HepG2 (cell line): ENCODE data around the gene TMEM190. TPM values are rescaled to one million over a fixed set of nuclear protein-coding genes. Genes with fewer than 3 reads are reported as not detected.
A peak's percentile ranks its signal among the peaks of the same experiment; 100 is the strongest.

Experiments used
- BHLHE40 ChIP-seq: IDR thresholded peaks from 2 replicates; pipeline ENCODE4 v1.6.1; 2011; ENCODE audit warnings: low read length, improper control_type of control experiment
- DMAP1 ChIP-seq: IDR thresholded peaks from 2 replicates; pipeline ENCODE4 v1.6.1; 2016
- ELF3 ChIP-seq: IDR thresholded peaks from 2 replicates; pipeline ENCODE4 v1.6.1; 2016; ENCODE audit warnings: missing genetic modification reagents, missing compliant biosample characterization
- FOXO4 ChIP-seq: sonication (generic); formaldehyde crosslinking; conservative IDR thresholded peaks from 2 replicates; pipeline ENCODE4 v1.8.1; 2023; ENCODE audit warnings: missing genetic modification reagents
- MAX ChIP-seq: IDR thresholded peaks from 2 replicates; pipeline ENCODE4 v1.6.1; 2012; ENCODE audit warnings: inconsistent platforms
- MEF2D ChIP-seq: sonication (generic); formaldehyde crosslinking; IDR thresholded peaks from 2 replicates; pipeline ENCODE4 v1.5.1; 2020; ENCODE audit warnings: mild to moderate bottlenecking, missing genetic modification reagents
- MTERF4 ChIP-seq: sonication (generic); formaldehyde crosslinking; IDR thresholded peaks from 2 replicates; pipeline ENCODE4 v1.8.0; 2023; ENCODE audit warnings: mild to moderate bottlenecking, missing genetic modification reagents
- POGK ChIP-seq: sonication (generic); formaldehyde crosslinking; conservative IDR thresholded peaks from 2 replicates; pipeline ENCODE4 v1.8.0; 2022; ENCODE audit warnings: mild to moderate bottlenecking, moderate library complexity, missing genetic modification reagents
- RBFOX2 ChIP-seq: fragments of 200-400 bp; formaldehyde crosslinking; IDR thresholded peaks from 2 replicates; pipeline ENCODE4 v1.6.1; 2017; ENCODE audit warnings: low read depth, mild to moderate bottlenecking, low read length
- RFX5 ChIP-seq: IDR thresholded peaks from 2 replicates; pipeline ENCODE4 v1.6.1; 2011; ENCODE audit warnings: low read depth, low read length, improper control_type of control experiment
- SALL2 ChIP-seq: sonication (generic); formaldehyde crosslinking; IDR thresholded peaks from 2 replicates; pipeline ENCODE4 v1.8.1; 2023; ENCODE audit warnings: mild to moderate bottlenecking, missing genetic modification reagents, inconsistent platforms
- SAP130 ChIP-seq: IDR thresholded peaks from 2 replicates; pipeline ENCODE4 v1.6.1; 2016; ENCODE audit warnings: low read depth
- SOX6 ChIP-seq, 2 experiments: fragments of 450-650 bp in 1 of 2; sonication (generic) in 1 of 2; formaldehyde crosslinking in 1 of 2; IDR thresholded peaks; 2 replicates each; pipeline versions ENCODE4 v1.4.0 to v1.6.1; 2017 to 2020; ENCODE audit warnings: antibody characterized with exemption in 1 of 2, mild to moderate bottlenecking in 1 of 2, missing genetic modification reagents in 1 of 2
- SRY ChIP-seq: sonication (generic); formaldehyde crosslinking; IDR thresholded peaks from 2 replicates; pipeline ENCODE4 v1.8.0; 2022; ENCODE audit warnings: mild to moderate bottlenecking, missing genetic modification reagents
- TEAD2 ChIP-seq: sonication (generic); formaldehyde crosslinking; IDR thresholded peaks from 2 replicates; pipeline ENCODE4 v1.9.0; 2021; ENCODE audit warnings: missing genetic modification reagents
- ZBTB38 ChIP-seq: sonication (generic); formaldehyde crosslinking; IDR thresholded peaks from 2 replicates; pipeline ENCODE4 v1.5.1; 2020; ENCODE audit warnings: mild to moderate bottlenecking, missing genetic modification reagents
- ZFP90 ChIP-seq: sonication (generic); formaldehyde crosslinking; IDR thresholded peaks from 2 replicates; pipeline ENCODE4 v1.8.0; 2022; ENCODE audit warnings: missing genetic modification reagents, mild to moderate bottlenecking, inconsistent platforms, borderline replicate concordance
- ZFYVE20 ChIP-seq: sonication (generic); formaldehyde crosslinking; IDR thresholded peaks from 2 replicates; pipeline ENCODE4 v1.8.0; 2023; ENCODE audit warnings: low read depth, mild to moderate bottlenecking, moderate library complexity, missing genetic modification reagents, borderline replicate concordance
- ZNF263 ChIP-seq: sonication (generic); formaldehyde crosslinking; IDR thresholded peaks from 2 replicates; pipeline ENCODE4 v1.4.0; 2020; ENCODE audit warnings: missing genetic modification reagents
- ZNF292 ChIP-seq: sonication (generic); formaldehyde crosslinking; IDR thresholded peaks from 2 replicates; pipeline ENCODE4 v1.8.1; 2022; ENCODE audit warnings: mild to moderate bottlenecking, low read depth, missing genetic modification reagents, borderline replicate concordance
- ZNF550 ChIP-seq: sonication (generic); formaldehyde crosslinking; IDR thresholded peaks from 2 replicates; pipeline ENCODE4 v1.4.0; 2020; ENCODE audit warnings: mild to moderate bottlenecking, missing genetic modification reagents, borderline replicate concordance
- ZNF800 ChIP-seq: sonication (generic); formaldehyde crosslinking; IDR thresholded peaks from 2 replicates; pipeline ENCODE4 v1.4.0; 2020; ENCODE audit warnings: missing genetic modification reagents
- ZNF816 ChIP-seq: sonication (generic); formaldehyde crosslinking; IDR thresholded peaks from 2 replicates; pipeline ENCODE4 v1.8.0; 2022; ENCODE audit warnings: missing genetic modification reagents, mild to moderate bottlenecking, borderline replicate concordance
- ZNF891 ChIP-seq: sonication (generic); formaldehyde crosslinking; IDR thresholded peaks from 2 replicates; pipeline ENCODE4 v1.5.0; 2020; ENCODE audit warnings: mild to moderate bottlenecking, missing genetic modification reagents
- polyA plus RNA-seq, 8 experiments: library from polyadenylated mRNA; depleted of rRNA in 3 of 8; stranded (reverse) in 7 of 8; unstranded in 1 of 8; fragments of >200 nt; fragmentation: Illumina TruSeq in 4 of 8; extraction: Trizol in 4 of 8; gene quantifications; 2 replicates each; pipeline versions ENCODE4 v1.2.1 to v1.2.3, GENCODE V29; 2011 to 2016; ENCODE audit warnings: low read depth in 4 of 8, missing spikeins in 1 of 8, mixed read lengths in 1 of 8; ENCODE audit not compliant: insufficient read depth in 1 of 8
- total RNA-seq, 5 experiments: library from RNA; depleted of rRNA; stranded (reverse); fragments of >200 nt; fragmentation: Illumina TruSeq; extraction: Trizol; gene quantifications; 2 replicates each; pipeline ENCODE4 v1.2.3, GENCODE V29; 2016; ENCODE audit warnings: low read depth in 1 of 5

TMEM190 gene
- total and polyA plus RNA-seq, 2 of the 13 experiments (the other 11 are each of a cell fraction or from before 2014, with no cell fraction given): 0.35 to 0.83 TPM

- TF ChIP-seq TEAD2 (CRISPR knock-in tag) (no peak), ZNF550 (no peak), MEF2D (CRISPR knock-in tag) (no peak), FOXO4 (CRISPR knock-in tag) (no peak), ZNF816 (CRISPR knock-in tag) (no peak), RFX5 (no peak), ZBTB38 (CRISPR knock-in tag) (no peak), RBFOX2 (peak; percentile 80), POGK (CRISPR knock-in tag) (no peak), SAP130 (CRISPR knock-in tag) (0 out of 2 replicates have a peak, but pooled peaks have one; percentile 13), ELF3 (CRISPR knock-in tag) (no peak), ZNF891 (no peak), DMAP1 (CRISPR knock-in tag) (no peak), SOX6 (IDR thresholded peaks at IDR 0.05) (no peak), SOX6 (CRISPR knock-in tag; IDR thresholded peaks at IDR 0.05) (no peak), SALL2 (CRISPR knock-in tag) (no peak), SRY (CRISPR knock-in tag) (no peak), ZFYVE20 (CRISPR knock-in tag) (no peak), ZFP90 (no peak), ZNF800 (CRISPR knock-in tag) (no peak), MAX (0 out of 2 replicates have a peak, but pooled peaks have one; percentile 1), BHLHE40 (no peak), ZNF292 (CRISPR knock-in tag) (no peak), MTERF4 (CRISPR knock-in tag) (0 out of 2 replicates have a peak, but pooled peaks have one; percentile 19), ZNF263 (CRISPR knock-in tag) (peak; percentile 78)
Measured at GRCh38 chr19:55339889-55340783, 36.5 kb upstream of the TMEM190 start (continued).
